Activated CD4-positive, alpha-beta T cell treated with anti-CD3 and anti-CD28 coated beads for 4 hours (primary cell): ENCODE measurements around the gene NOC4L.

Experiments used
- DNase-seq, 2 donors: peaks; one replicate each; pipeline ENCODE4 v3.0.0-alpha.2; 2020

Gene NOC4L

GRCh38 chr12:132158677-132159554, 14.7 kb downstream of the NOC4L start:
- no peak for DNase-seq

- DNase-seq = no peak
Observed at GRCh38 chr12:132159555-132160003, 15.3 kb downstream of the NOC4L start.

- DNase-seq = no peak
Observed at GRCh38 chr12:132160016-132160415, 15.8 kb downstream of the NOC4L start.

DNA sequence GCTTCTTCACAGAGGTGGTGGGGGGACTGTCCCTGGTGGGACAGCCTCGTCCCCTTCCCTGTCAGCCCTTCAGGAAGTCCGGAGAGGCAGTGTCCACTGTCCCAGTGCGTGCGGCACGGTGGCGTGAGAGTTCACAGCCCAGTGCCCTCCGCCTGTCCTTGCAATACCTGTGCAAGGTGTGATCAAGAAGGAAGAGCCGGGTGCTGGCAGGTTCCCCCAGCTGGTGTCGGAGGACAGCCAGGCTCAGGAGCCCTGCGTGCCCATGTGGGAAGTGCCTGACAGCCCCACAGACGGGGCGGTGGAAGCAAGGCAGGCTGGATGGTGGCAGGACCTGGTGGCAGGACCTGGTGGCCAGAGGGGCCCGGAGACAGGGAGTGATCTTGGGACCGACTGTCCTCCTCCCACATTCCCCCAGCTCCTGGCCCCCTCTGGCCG, 16.4 kb downstream of the NOC4L start:
- DNase-seq = no peak

- no peak for DNase-seq
Observed at GRCh38 chr12:132161036-132161781, 17.0 kb downstream of the NOC4L start.

GRCh38 chr12:132161796-132162507, 17.7 kb downstream of the NOC4L start:
- no peak for DNase-seq

DNA sequence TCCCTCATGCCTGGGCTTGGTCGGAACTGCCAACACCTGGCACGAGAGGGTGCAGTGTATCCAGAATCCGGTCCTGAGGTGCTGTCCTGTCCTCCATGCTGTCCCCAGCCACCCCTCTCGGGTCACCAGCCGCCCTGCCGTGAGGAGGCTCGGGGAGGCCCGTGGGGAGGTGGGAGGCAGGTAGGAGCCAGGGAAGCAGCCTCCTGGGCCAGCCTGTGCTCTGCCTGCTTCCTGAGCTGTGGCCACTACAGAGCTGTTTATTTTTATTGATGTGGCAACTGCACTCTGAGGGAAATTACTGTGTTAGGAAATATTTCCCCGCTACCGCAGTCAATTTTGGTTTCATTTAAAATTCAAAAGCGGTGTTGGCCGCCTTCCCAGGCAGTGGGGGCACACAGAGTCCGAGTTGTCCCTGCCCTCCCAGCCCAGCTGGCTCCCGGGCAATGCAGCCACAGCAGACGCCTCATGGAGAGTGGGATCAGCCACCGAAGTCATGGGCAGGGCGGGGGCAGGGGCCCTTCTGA, 18.3 kb downstream of the NOC4L start:
- no peak for DNase-seq

- DNase-seq = no peak
Observed at GRCh38 chr12:132163041-132163910, 19.0 kb downstream of the NOC4L start.

GRCh38 chr12:132163911-132164288, 19.6 kb downstream of the NOC4L start:
- no peak for DNase-seq

- DNase-seq = no peak
Observed at GRCh38 chr12:132164426-132164825, 20.2 kb downstream of the NOC4L start.

DNA sequence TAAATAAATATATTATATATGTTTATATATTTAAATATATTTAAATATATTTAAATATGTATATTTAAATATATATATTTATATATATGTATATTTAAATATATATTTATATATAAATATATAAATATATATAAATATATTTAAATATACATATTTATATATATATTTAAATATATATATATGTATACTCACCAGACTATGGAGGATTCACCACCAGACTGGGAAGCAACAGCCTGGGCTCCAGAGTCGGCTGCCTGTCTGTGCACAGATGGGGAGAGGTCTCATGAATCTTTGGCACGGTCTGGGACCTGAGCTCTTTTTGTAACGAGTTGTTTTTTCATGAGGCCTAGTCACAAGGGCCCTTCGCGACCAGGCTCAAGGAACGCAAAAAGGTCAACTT, 21.3 kb downstream of the NOC4L start:
- no peak for DNase-seq

- DNase-seq = no peak
Observed at GRCh38 chr12:132166093-132166492, 21.8 kb downstream of the NOC4L start.

DNA sequence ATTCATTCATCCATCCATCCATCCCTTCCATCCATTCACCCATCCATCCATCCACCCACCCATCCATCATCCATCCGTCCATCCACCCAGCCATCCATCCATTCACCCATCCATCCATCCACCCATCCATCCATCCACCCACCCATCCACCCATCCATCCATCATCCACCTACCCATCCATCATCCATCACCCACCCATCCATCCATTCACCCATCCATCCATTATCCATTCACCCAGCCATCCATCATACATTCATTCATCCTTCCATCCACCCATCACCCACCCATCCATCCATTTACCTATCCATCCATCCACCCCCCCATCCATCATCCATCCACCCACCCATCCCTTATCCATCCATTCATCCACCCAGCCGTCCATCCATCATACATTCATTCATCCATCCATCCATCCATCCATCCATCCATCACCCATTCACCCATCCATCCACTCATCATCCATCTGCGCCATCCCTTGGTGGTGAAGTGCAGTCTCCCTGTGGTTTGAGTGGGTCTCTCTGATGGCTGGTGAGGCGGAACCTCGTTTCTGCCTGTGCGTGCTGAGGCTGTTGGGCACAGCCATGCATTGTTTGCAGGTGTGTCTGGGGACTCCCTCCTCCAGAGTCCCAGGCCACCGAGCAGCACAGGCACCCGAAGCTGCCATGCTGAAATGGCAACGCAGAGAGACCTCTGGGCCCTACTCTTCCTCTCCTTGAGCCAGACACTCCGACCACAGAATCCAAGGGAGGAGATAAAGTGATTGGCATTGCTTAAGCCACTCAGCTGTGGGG, 22.7 kb downstream of the NOC4L start:
- DNase-seq = no peak

- no peak for DNase-seq
Observed at GRCh38 chr12:132167611-132168310, 23.5 kb downstream of the NOC4L start.

- DNase-seq = no peak
Observed at GRCh38 chr12:132168311-132169031, 24.2 kb downstream of the NOC4L start.

GRCh38 chr12:132169376-132169775, 25.1 kb downstream of the NOC4L start:
- no peak for DNase-seq

GRCh38 chr12:132170094-132170636, 25.9 kb downstream of the NOC4L start:
- no peak for DNase-seq

DNA sequence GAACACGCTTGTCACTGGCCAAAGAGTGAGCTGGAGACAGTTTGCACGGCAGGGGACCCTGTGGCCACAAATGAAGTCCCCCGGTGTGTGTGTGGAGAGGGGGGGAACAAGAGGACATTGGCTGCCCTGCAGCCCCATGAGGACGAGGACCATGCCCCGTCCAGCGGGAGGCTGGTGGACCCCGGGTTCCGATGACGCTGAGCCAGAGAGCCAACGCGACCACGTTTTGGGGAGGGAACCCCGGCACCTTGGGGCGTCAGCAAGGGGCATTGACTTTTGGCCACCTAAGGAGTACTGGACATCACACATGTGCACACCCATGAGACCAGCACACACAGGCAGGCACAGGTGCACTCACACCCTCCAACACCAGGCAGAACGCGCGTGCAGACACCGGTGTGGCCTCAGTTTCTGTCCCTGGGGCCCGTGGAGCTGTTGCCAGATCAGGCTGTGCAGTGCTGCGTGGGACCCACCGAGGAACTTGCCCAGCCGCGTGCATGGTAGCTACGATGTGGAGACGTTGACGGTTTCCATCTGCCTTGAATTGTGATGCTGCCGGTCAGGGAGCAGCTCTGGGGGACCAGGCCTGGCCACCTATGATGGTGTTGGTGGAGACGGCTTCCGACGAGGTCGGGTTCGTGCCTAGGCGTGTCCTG, 26.5 kb downstream of the NOC4L start:
- no peak for DNase-seq
